GM12878 (cell line): ENCODE measurements around the gene COL18A1. TPM values are rescaled to one million over a fixed set of nuclear protein-coding genes. Genes with fewer than 3 reads are reported as not detected.

Experiments used
- SIX5 ChIP-seq: IDR thresholded peaks from 2 replicates; pipeline ENCODE4 v1.6.1; 2011; ENCODE audit warnings: mild to moderate bottlenecking, low read depth, low read length, moderate library complexity; ENCODE audit not compliant: severe bottlenecking
- ZNF217 ChIP-seq: fragments of 450-650 bp; IDR thresholded peaks from 2 replicates; pipeline ENCODE4 v1.6.1; 2017; ENCODE audit warnings: antibody characterized with exemption, mild to moderate bottlenecking
- polyA plus RNA-seq, 11 experiments: library from polyadenylated mRNA; depleted of rRNA in 4 of 11; unstranded in 6 of 11; stranded (reverse) in 5 of 11; fragments of >200 nt; fragmentation: Nextera tagmentation in 4 of 11; fragmentation: Illumina TruSeq in 1 of 11; extraction: Ambion mirVana in 4 of 11; extraction: Trizol in 1 of 11; gene quantifications; 1 replicate in 1 of 11; 2 replicates in 10 of 11; pipeline versions ENCODE4 v1.2.1 to v1.2.3, GENCODE V29; 2011 to 2016; ENCODE audit warnings: inconsistent platforms in 2 of 11, missing spikeins in 2 of 11, low read depth in 1 of 11
- total RNA-seq, 4 experiments: library from RNA; depleted of rRNA in 3 of 4; stranded (reverse); fragments of >200 nt in 3 of 4; fragmentation: Illumina TruSeq in 1 of 4; extraction: Trizol in 1 of 4; gene quantifications; 2 replicates each; pipeline versions ENCODE4 v1.2.1 to v1.2.3, GENCODE V29; 2013 to 2021
- TF ChIP-seq, protein P1 (sequence below): fragments of 450-650 bp; formaldehyde crosslinking; IDR thresholded peaks from 2 replicates; pipeline ENCODE4 v1.4.0; 2020; ENCODE audit warnings: mild to moderate bottlenecking, moderate library complexity
- TF ChIP-seq, protein P2 (sequence below): IDR thresholded peaks from 2 replicates; pipeline ENCODE4 v1.6.1; 2012; ENCODE audit warnings: low read length, inconsistent platforms

COL18A1 gene
- total and polyA plus RNA-seq, 10 of the 15 experiments (the other 5 are each of a cell fraction or from before 2014, with no cell fraction given): under 0.01 to 0.49 (median 0.09) TPM; not detected in 3

DNA sequence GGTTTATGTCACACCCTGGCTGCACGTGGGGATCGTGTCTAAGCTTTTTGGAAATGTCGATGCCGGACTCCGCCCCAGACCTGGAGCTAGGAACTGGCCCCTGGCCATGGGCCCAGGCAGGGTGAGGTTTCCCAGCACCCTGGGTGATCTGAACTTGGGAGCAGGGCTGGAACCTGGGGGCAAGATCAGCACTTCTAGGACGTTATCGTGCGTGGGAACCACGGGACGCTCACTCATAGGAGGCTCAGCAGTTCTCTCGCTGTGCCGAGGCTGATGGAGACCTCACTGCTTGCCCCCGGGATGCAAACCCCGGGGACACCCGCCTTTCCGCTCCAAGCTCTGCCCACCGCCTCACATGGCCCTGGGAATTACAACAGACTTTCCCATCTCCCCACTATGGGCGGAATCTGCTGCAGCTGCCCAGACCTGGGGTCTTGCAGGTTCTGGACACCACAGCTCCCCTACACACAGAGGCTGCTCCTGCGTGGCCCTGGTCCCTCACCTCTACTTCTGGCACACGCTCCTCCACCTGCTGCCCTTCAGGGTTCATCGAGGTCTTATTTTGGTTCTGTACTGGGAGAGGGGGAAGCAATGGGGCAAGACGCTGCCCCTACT, 35.9 kb downstream of the COL18A1 start (continued):
- TF ChIP-seq, protein P1, sequence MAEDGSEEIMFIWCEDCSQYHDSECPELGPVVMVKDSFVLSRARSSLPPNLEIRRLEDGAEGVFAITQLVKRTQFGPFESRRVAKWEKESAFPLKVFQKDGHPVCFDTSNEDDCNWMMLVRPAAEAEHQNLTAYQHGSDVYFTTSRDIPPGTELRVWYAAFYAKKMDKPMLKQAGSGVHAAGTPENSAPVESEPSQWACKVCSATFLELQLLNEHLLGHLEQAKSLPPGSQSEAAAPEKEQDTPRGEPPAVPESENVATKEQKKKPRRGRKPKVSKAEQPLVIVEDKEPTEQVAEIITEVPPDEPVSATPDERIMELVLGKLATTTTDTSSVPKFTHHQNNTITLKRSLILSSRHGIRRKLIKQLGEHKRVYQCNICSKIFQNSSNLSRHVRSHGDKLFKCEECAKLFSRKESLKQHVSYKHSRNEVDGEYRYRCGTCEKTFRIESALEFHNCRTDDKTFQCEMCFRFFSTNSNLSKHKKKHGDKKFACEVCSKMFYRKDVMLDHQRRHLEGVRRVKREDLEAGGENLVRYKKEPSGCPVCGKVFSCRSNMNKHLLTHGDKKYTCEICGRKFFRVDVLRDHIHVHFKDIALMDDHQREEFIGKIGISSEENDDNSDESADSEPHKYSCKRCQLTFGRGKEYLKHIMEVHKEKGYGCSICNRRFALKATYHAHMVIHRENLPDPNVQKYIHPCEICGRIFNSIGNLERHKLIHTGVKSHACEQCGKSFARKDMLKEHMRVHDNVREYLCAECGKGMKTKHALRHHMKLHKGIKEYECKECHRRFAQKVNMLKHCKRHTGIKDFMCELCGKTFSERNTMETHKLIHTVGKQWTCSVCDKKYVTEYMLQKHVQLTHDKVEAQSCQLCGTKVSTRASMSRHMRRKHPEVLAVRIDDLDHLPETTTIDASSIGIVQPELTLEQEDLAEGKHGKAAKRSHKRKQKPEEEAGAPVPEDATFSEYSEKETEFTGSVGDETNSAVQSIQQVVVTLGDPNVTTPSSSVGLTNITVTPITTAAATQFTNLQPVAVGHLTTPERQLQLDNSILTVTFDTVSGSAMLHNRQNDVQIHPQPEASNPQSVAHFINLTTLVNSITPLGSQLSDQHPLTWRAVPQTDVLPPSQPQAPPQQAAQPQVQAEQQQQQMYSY (CRISPR knock-in tag): no peak
- TF ChIP-seq, protein P2, sequence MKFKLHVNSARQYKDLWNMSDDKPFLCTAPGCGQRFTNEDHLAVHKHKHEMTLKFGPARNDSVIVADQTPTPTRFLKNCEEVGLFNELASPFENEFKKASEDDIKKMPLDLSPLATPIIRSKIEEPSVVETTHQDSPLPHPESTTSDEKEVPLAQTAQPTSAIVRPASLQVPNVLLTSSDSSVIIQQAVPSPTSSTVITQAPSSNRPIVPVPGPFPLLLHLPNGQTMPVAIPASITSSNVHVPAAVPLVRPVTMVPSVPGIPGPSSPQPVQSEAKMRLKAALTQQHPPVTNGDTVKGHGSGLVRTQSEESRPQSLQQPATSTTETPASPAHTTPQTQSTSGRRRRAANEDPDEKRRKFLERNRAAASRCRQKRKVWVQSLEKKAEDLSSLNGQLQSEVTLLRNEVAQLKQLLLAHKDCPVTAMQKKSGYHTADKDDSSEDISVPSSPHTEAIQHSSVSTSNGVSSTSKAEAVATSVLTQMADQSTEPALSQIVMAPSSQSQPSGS: no peak
- TF ChIP-seq ZNF217 (no peak), SIX5 (no peak)
